PC-3 (cell line): Measurements from ENCODE around the gene UROC1. TPM values are rescaled to one million over a fixed set of nuclear protein-coding genes. Genes with fewer than 3 reads are reported as not detected.

Experiments used
- ATAC-seq: fragments of 200-7000 bp; cut with Tn5 transposase; 2 replicates; pipeline ENCODE4 v1.9.1; 2020; ENCODE audit warnings: mild to moderate bottlenecking, moderate library complexity
- BruUV-seq: library from RNA; stranded (reverse); fragments of 400-500 nt; replicated peaks from 2 replicates; lab custom pipeline; 2021; lab: Mats Ljungman, UMichigan
- CTCF ChIA-PET: fragments of 300-600 bp; sonication (Branson Sonifier 250); formaldehyde crosslinking; loops from one replicate; lab custom pipeline; 2022; ENCODE audit warnings: antibody characterized with exemption; lab: Charles Lee
- POLR2A ChIA-PET: fragments of 300-600 bp; sonication (Branson Sonifier 250); formaldehyde crosslinking; loops from one replicate; lab custom pipeline; 2022; ENCODE audit warnings: antibody characterized with exemption; ENCODE audit not compliant: unreplicated experiment; lab: Charles Lee
- DNase-seq: peaks from one replicate; pipeline ENCODE4 v3.0.0-alpha.2; 2015
- H2AFZ ChIP-seq: fragments of 300-600 bp; sonication (generic); 2 replicates; pipeline ENCODE4 v1.6.0; 2016; ENCODE audit warnings: antibody characterized with exemption, low read length
- H3F3A ChIP-seq: fragments of 300-600 bp; sonication (generic); one replicate; pipeline ENCODE4 v1.6.0; 2017; ENCODE audit warnings: antibody characterized with exemption, low read length, control low read depth, mild to moderate bottlenecking; ENCODE audit not compliant: unreplicated experiment
- H3K27ac ChIP-seq: fragments of 300-600 bp; sonication (generic); 2 replicates; pipeline ENCODE4 v1.5.1; 2016; ENCODE audit warnings: mild to moderate bottlenecking, low read length
- H3K27me3 ChIP-seq: fragments of 300-600 bp; sonication (generic); 2 replicates; pipeline ENCODE4 v1.6.1; 2016; ENCODE audit warnings: low read length, mixed read lengths
- H3K36me3 ChIP-seq: fragments of 300-600 bp; sonication (generic); 2 replicates; pipeline ENCODE4 v1.6.1; 2016; ENCODE audit warnings: low read depth, mixed run types, low read length, mixed read lengths
- H3K4me1 ChIP-seq: fragments of 300-600 bp; sonication (generic); 2 replicates; pipeline ENCODE4 v1.5.1; 2016; ENCODE audit warnings: low read length; ENCODE audit not compliant: insufficient read depth
- H3K4me2 ChIP-seq: fragments of 300-600 bp; sonication (generic); 2 replicates; pipeline ENCODE4 v1.6.0; 2016; ENCODE audit warnings: low read length
- H3K4me3 ChIP-seq: fragments of 300-600 bp; sonication (generic); 2 replicates; pipeline ENCODE4 v1.5.1; 2016; ENCODE audit warnings: mild to moderate bottlenecking, low read length, mixed read lengths
- H3K79me2 ChIP-seq: fragments of 300-600 bp; sonication (generic); 2 replicates; pipeline ENCODE4 v1.6.1; 2017; ENCODE audit warnings: low read length, mixed read lengths
- H3K9ac ChIP-seq: fragments of 300-600 bp; sonication (generic); 2 replicates; pipeline ENCODE4 v1.6.0; 2016; ENCODE audit warnings: mild to moderate bottlenecking, low read length
- H3K9me2 ChIP-seq: fragments of 300-600 bp; sonication (generic); replicated peaks from 2 replicates; pipeline ENCODE4 v1.6.1; 2016; ENCODE audit warnings: mixed run types, low read length, mixed read lengths
- H3K9me3 ChIP-seq: fragments of 300-600 bp; sonication (generic); 2 replicates; pipeline ENCODE4 v1.6.1; 2016; ENCODE audit warnings: low read length, mixed read lengths
- H4K20me1 ChIP-seq: fragments of 300-600 bp; sonication (generic); 2 replicates; pipeline ENCODE4 v1.6.1; 2016; ENCODE audit warnings: low read length, mixed read lengths
- EZH2 ChIP-seq: fragments of 300-600 bp; sonication (generic); IDR thresholded peaks from one replicate; pipeline ENCODE4 v1.6.1; 2017; ENCODE audit warnings: antibody characterized with exemption, mild to moderate bottlenecking, low read length; ENCODE audit not compliant: unreplicated experiment
- EZH2phosphoT487 ChIP-seq: fragments of 300-600 bp; sonication (generic); IDR thresholded peaks from 2 replicates; pipeline ENCODE4 v1.6.1; 2018; ENCODE audit warnings: mild to moderate bottlenecking, antibody characterized with exemption, low read length, borderline replicate concordance
- intact Hi-C: fragments of 100-400 bp; cut with micrococcal nuclease; formaldehyde crosslinking; loops from 2 replicates; pipeline ENCODE4 v1.9.0; 2023
- total RNA-seq: library from RNA; depleted of rRNA; stranded (reverse); fragments of >200 nt; gene quantifications from 2 replicates; pipeline ENCODE4 v1.2.3, GENCODE V29; 2014
- TF ChIP-seq, protein P1 (sequence below): fragments of 300-600 bp; sonication (generic); conservative IDR thresholded peaks from 2 replicates; pipeline ENCODE4 v1.5.1; 2017; ENCODE audit warnings: antibody characterized with exemption, low read depth, mild to moderate bottlenecking, low read length

The UROC1 gene
- total RNA-seq, 1 experiment from 2014 or later, result not detected

DNA sequence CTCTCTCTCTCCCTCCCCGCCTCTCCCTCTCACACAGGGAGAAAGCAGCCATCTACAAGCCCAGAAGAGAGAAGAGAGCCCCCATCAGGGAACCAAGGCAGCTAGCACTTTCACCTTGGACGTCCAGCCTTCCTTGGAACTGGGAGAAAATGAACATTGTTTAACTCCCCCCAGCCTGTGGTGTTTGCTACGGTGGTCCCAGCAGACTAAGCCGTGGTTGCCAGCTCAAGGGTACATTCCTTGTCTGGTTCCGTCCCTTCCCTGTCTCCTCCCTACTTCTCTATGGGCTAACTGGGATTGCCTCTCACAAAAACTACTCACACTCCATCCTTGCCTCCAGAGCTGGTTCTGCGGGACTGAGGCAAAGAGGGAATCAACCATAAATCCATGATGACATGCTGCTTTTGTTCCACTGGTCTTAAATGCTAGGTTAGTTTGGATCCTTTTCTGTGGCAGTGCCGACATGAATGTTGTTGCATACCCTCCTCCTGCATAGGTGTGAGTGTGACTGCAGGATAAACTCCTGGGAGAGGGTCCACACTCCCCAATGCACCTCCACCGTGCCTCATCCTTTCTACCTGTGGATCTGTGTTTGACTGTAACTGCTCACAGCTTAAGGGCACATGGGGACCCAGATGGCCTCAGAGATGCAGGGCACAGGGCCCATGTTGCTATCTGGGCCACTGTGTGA lies 29.1 kb upstream of the UROC1 start:
- TF ChIP-seq, protein P1, sequence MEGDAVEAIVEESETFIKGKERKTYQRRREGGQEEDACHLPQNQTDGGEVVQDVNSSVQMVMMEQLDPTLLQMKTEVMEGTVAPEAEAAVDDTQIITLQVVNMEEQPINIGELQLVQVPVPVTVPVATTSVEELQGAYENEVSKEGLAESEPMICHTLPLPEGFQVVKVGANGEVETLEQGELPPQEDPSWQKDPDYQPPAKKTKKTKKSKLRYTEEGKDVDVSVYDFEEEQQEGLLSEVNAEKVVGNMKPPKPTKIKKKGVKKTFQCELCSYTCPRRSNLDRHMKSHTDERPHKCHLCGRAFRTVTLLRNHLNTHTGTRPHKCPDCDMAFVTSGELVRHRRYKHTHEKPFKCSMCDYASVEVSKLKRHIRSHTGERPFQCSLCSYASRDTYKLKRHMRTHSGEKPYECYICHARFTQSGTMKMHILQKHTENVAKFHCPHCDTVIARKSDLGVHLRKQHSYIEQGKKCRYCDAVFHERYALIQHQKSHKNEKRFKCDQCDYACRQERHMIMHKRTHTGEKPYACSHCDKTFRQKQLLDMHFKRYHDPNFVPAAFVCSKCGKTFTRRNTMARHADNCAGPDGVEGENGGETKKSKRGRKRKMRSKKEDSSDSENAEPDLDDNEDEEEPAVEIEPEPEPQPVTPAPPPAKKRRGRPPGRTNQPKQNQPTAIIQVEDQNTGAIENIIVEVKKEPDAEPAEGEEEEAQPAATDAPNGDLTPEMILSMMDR, result no peak
- no peak for TF ChIP-seq EZH2
- Histone ChIP-seq H4K20me1 (no peaks in the 10 kb centered on the region), H2AFZ (no peak overlapping the region), H3K9me2 (no peaks in the 10 kb centered on the region), H3K4me1 (no peaks in the 10 kb centered on the region), H3K36me3 (no peaks in the 10 kb centered on the region), H3F3A (no peaks in the 10 kb centered on the region), H3K79me2 (no peaks in the 10 kb centered on the region), H3K4me2 (no peak overlapping the region), H3K4me3 (no peak overlapping the region), H3K9me3 (no peaks in the 10 kb centered on the region), H3K27me3 (0 out of 2 replicates have a peak, but pooled peaks cover 10% of the 10 kb centered on the region), H3K27ac (no peak overlapping the region), H3K9ac (no peak overlapping the region)
- DNase-seq, result no peak
- no TSS peak for BruUV-seq
- ATAC-seq, result no peak
- ChIA-PET CTCF (no interaction called here), POLR2A (no interaction called here)
- intact Hi-C loops, result no loop called here

DNA sequence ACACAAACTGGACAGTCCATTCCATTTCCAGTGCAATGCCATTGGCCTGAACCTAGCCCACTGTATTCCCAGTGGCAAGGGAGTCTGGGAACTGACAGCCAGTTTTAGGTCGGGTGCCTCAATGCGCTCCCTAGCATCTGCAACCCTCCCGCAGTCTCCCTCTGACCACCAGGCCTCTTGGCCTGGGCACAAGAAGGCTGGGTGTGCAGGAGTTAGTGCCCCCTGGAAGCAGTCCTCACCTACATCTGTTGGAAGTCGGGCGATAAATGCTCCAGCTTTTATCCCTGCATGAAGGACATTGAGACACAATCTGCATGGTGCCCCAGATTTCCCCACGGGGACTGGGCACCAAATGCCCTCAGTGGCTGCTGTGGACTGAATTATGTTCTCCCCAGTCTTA lies 28.4 kb upstream of the UROC1 start:
- H3K9me3 ChIP-seq, result no peaks in the 10 kb centered on the region
- no peaks in the 10 kb centered on the region for H3K36me3 ChIP-seq
- H3K9me2 ChIP-seq, result no peaks in the 10 kb centered on the region
- TF ChIP-seq, protein P1, result no peak
- no peak for TF ChIP-seq EZH2phosphoT487
- TF ChIP-seq EZH2, result no peak
- H3F3A ChIP-seq, result no peaks in the 10 kb centered on the region
- no peaks in the 10 kb centered on the region for H3K79me2 ChIP-seq
- ATAC-seq (no peak), DNase-seq (no peak)
- ChIA-PET CTCF (no interaction called here), POLR2A (no interaction called here)
- intact Hi-C loops, result no loop called here
- H3K9ac ChIP-seq, result no peak overlapping the region
- 0 out of 2 replicates have a peak, but pooled peaks cover 10% of the 10 kb centered on the region for H3K27me3 ChIP-seq
- H3K4me2 ChIP-seq, result no peak overlapping the region
- H3K27ac ChIP-seq, result no peak overlapping the region
- peaks cover 4% of the 10 kb centered on the region for H3K4me1 ChIP-seq
- BruUV-seq, result no TSS peak
- no peak overlapping the region for H3K4me3 ChIP-seq
- H2AFZ ChIP-seq, result no peak overlapping the region
- no peaks in the 10 kb centered on the region for H4K20me1 ChIP-seq

DNA sequence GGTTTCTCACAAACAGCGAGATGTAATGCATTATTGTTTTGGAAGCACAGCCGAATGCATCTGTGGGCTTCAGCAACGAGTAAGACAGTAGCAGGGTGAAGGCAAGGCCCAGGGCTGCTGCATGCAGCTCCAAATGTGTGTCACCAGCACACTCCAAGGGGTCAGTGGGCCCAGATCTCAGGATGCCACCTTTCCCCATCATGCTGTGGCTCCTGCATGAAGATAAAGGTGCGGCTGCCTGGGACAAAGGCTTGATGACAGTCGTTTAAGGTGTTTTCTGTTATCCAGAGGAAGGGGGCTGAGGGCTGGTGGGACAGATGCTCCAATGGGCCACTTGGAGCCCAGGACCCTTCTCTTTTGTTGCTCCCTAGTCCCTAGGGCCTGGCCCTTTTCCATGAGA lies 28.0 kb upstream of the UROC1 start:
- BruUV-seq, result no TSS peak
- Histone ChIP-seq H3K27me3 (0 out of 2 replicates have a peak, but pooled peaks cover 10% of the 10 kb centered on the region), H4K20me1 (no peaks in the 10 kb centered on the region), H3K9me2 (no peaks in the 10 kb centered on the region), H2AFZ (no peak overlapping the region), H3K9me3 (no peaks in the 10 kb centered on the region), H3K4me1 (peaks cover 9% of the 10 kb centered on the region), H3K27ac (no peak overlapping the region), H3K4me3 (no peak overlapping the region), H3K79me2 (no peaks in the 10 kb centered on the region), H3K36me3 (no peaks in the 10 kb centered on the region), H3K9ac (no peak overlapping the region), H3K4me2 (no peak overlapping the region), H3F3A (no peaks in the 10 kb centered on the region)
- intact Hi-C loops, result no loop called here
- ATAC-seq (no peak), DNase-seq (no peak)
- ChIA-PET CTCF (no interaction called here), POLR2A (no interaction called here)
- TF ChIP-seq, protein P1, result no peak
- TF ChIP-seq EZH2phosphoT487 (no peak), EZH2 (no peak)
